SK-N-SH (cell line): ENCODE results near the gene PRDM8. TPM values are rescaled to one million over a fixed set of nuclear protein-coding genes. Genes with fewer than 3 reads are reported as not detected.

Experiments used
- CTCF ChIA-PET: fragments of 300-600, 350-600 bp; formaldehyde crosslinking; extraction: SDS; loops from one replicate; lab custom pipeline; 2021; lab: Yijun Ruan, JAX
- POLR2A ChIA-PET: fragments of 350-600 bp; sonication (Branson Sonifier 250); formaldehyde crosslinking; extraction: SDS; loops from one replicate; lab custom pipeline; 2020; ENCODE audit warnings: antibody characterized with exemption, inconsistent platforms; lab: Yijun Ruan, JAX
- DNase-seq: peaks from one replicate; pipeline ENCODE4 v3.0.0; 2012
- H2AFZ ChIP-seq: fragments of 200-600 bp; sonication (generic); 2 replicates; pipeline ENCODE4 v1.8.1; 2016; ENCODE audit warnings: antibody characterized with exemption, mild to moderate bottlenecking, low read depth
- H3F3A ChIP-seq: fragments of 200-600 bp; sonication (generic); replicated peaks from 2 replicates; pipeline ENCODE3; 2016; ENCODE audit warnings: antibody characterized with exemption, mild to moderate bottlenecking; ENCODE audit not compliant: insufficient read depth
- H3K27ac ChIP-seq, 2 experiments: fragments of 200-500 bp in 1 of 2; fragments of 200-600 bp in 1 of 2; sonication (Bioruptor generic) in 1 of 2; sonication (generic), shearing (Covaris generic) in 1 of 2; 2 replicates each; pipeline versions ENCODE4 v1.5.1 to v1.6.1; 2014 to 2016; ENCODE audit warnings: low read depth in 2 of 2, inconsistent platforms in 1 of 2, low read length in 1 of 2, mild to moderate bottlenecking in 1 of 2, mixed read lengths in 1 of 2
- H3K27me3 ChIP-seq: fragments of 200-600 bp; sonication (generic), shearing (Covaris generic); 2 replicates; pipeline ENCODE4 v1.6.1; 2016; ENCODE audit warnings: mixed run types; ENCODE audit not compliant: insufficient read depth
- H3K36me3 ChIP-seq, 2 experiments: fragments of 200-500 bp in 1 of 2; fragments of 200-600 bp in 1 of 2; sonication (Bioruptor generic) in 1 of 2; sonication (generic) in 1 of 2; replicated peaks in 1 of 2; 2 replicates each; pipeline versions ENCODE3 to v1.5.1; 2014 to 2016; ENCODE audit warnings: low read length in 1 of 2, mild to moderate bottlenecking in 1 of 2; ENCODE audit not compliant: insufficient read depth in 2 of 2, control insufficient read depth in 1 of 2
- H3K4me1 ChIP-seq, 2 experiments: fragments of 200-500 bp in 1 of 2; fragments of 200-600 bp in 1 of 2; sonication (Bioruptor generic) in 1 of 2; sonication (generic), shearing (Covaris generic) in 1 of 2; 2 replicates each; pipeline versions ENCODE4 v1.5.1 to v1.6.1; 2014 to 2016; ENCODE audit warnings: low read depth in 1 of 2, low read length in 1 of 2, mixed run types in 1 of 2; ENCODE audit not compliant: insufficient read depth in 2 of 2, control insufficient read depth in 1 of 2
- H3K4me2 ChIP-seq: fragments of 200-600 bp; sonication (generic), shearing (Covaris generic); 2 replicates; pipeline ENCODE4 v1.6.1; 2017; ENCODE audit warnings: mixed run types
- H3K4me3 ChIP-seq, 2 experiments: fragments of 200-500 bp in 1 of 2; fragments of 200-600 bp in 1 of 2; sonication (Bioruptor generic) in 1 of 2; sonication (generic), shearing (Covaris generic) in 1 of 2; 2 replicates each; pipeline versions ENCODE4 v1.5.1 to v1.8.1; 2014 to 2016; ENCODE audit warnings: low read depth in 2 of 2, inconsistent platforms in 1 of 2, low read length in 1 of 2, mild to moderate bottlenecking in 1 of 2, mixed read lengths in 1 of 2, moderate library complexity in 1 of 2
- H3K79me2 ChIP-seq: fragments of 200-600 bp; sonication (generic); 2 replicates; pipeline ENCODE4 v1.8.1; 2017; ENCODE audit warnings: mild to moderate bottlenecking; ENCODE audit not compliant: insufficient read depth
- H3K9ac ChIP-seq: fragments of 200-600 bp; sonication (generic); 2 replicates; pipeline ENCODE4 v1.6.1; 2017; ENCODE audit warnings: mixed run types
- H3K9me2 ChIP-seq: fragments of 200-600 bp; sonication (generic); 2 replicates; pipeline ENCODE4 v1.6.1; 2017; ENCODE audit warnings: mixed run types
- H3K9me3 ChIP-seq: fragments of 200-600 bp; sonication (generic); 2 replicates; pipeline ENCODE4 v1.6.1; 2017; ENCODE audit warnings: mixed run types, mild to moderate bottlenecking, moderate library complexity
- H4K20me1 ChIP-seq: fragments of 200-600 bp; sonication (generic); 2 replicates; pipeline ENCODE4 v1.6.1; 2017; ENCODE audit warnings: mild to moderate bottlenecking, mixed run types; ENCODE audit not compliant: insufficient read depth
- ELF1 ChIP-seq: IDR thresholded peaks from 2 replicates; pipeline ENCODE4 v1.4.0; 2012
- FOXM1 ChIP-seq: IDR thresholded peaks from 2 replicates; pipeline ENCODE4 v1.4.0; 2012; ENCODE audit warnings: low read depth, mild to moderate bottlenecking
- MEF2A ChIP-seq: IDR thresholded peaks from 2 replicates; pipeline ENCODE4 v1.4.0; 2012; ENCODE audit warnings: low read depth, borderline replicate concordance
- RAD21 ChIP-seq: IDR thresholded peaks from 2 replicates; pipeline ENCODE4 v1.6.1; 2012; ENCODE audit warnings: mild to moderate bottlenecking, low read length
- RXRA ChIP-seq: IDR thresholded peaks from 2 replicates; pipeline ENCODE4 v1.4.0; 2012; ENCODE audit warnings: low read depth, mild to moderate bottlenecking, borderline replicate concordance
- TAF1 ChIP-seq: IDR thresholded peaks from 2 replicates; pipeline ENCODE4 v1.6.1; 2012; ENCODE audit warnings: low read depth, mild to moderate bottlenecking, low read length, moderate library complexity, borderline replicate concordance
- USF2 ChIP-seq: fragments of 150-350 bp; IDR thresholded peaks from 2 replicates; pipeline ENCODE4 v1.6.1; 2017; ENCODE audit warnings: antibody characterized with exemption, low read length, low read depth, borderline replicate concordance
- ZBTB33 ChIP-seq: IDR thresholded peaks from 2 replicates; pipeline ENCODE4 v1.4.0; 2012; ENCODE audit warnings: low read depth, borderline replicate concordance
- WGBS: methylation state at CpG from one replicate; pipeline ENCODE4 v1.1.6; 2017; ENCODE audit warnings: low lambda C conversion rate; 5-methylcytosine and 5-hydroxymethylcytosine counted together
- polyA plus RNA-seq, 3 experiments: library from polyadenylated mRNA; depleted of rRNA; stranded (reverse); fragments of >200 nt; gene quantifications; 2 replicates each; pipeline ENCODE4 v1.2.3, GENCODE V29; 2012

Gene PRDM8
- polyA plus RNA-seq, 1 of the 3 experiments (the other 2 are of a cell fraction) = 3.5 TPM

GRCh38 chr4:80206111-80206510, 8.8 kb downstream of the PRDM8 start:
- Histone ChIP-seq H3K36me3 (peaks cover 0 to 3% of the 10 kb centered on the region in 2 experiments), H3K27ac (no peak overlapping the region), H3K4me3 (no peak overlapping the region), H3F3A (no peaks in the 10 kb centered on the region), H2AFZ (no peak overlapping the region), H3K4me1 (no peaks in the 10 kb centered on the region; a peak in 1 of 4 replicates), H4K20me1 (no peaks in the 10 kb centered on the region), H3K9me3 (no peaks in the 10 kb centered on the region), H3K9ac (no peak overlapping the region), H3K27me3 (no peaks in the 10 kb centered on the region), H3K9me2 (no peaks in the 10 kb centered on the region), H3K79me2 (no peaks in the 10 kb centered on the region), H3K4me2 (no peak overlapping the region)
- POLR2A ChIA-PET = no interaction called here
- WGBS = 95% methylated on average over 9 of the region's 9 CpGs
- no peak for DNase-seq
- CTCF ChIA-PET = interaction anchor here (1.0 kb wide), 1 partner anchor 15 kb away, joined by 4 read pairs; no protein-coding TSS in a partner anchor
- TF ChIP-seq USF2 = no peak
- TF ChIP-seq MEF2A = no peak
- TF ChIP-seq FOXM1 = no peak
- no peak for TF ChIP-seq RAD21

GRCh38 chr4:80206521-80207171, 9.3 kb downstream of the PRDM8 start:
- TF ChIP-seq TAF1 (no peak), ZBTB33 (no peak), ELF1 (no peak), RXRA (no peak)
- no peaks in the 10 kb centered on the region for H3K9me2 ChIP-seq
- H4K20me1 ChIP-seq = no peaks in the 10 kb centered on the region
- no peak overlapping the region for H3K9ac ChIP-seq
- no peaks in the 10 kb centered on the region for H3K27me3 ChIP-seq
- POLR2A ChIA-PET = interaction anchor here (1.0 kb wide), 1 partner anchor 10 kb away, joined by 3 read pairs; no protein-coding TSS in a partner anchor
- H3K4me3 ChIP-seq = no peak overlapping the region
- H3K79me2 ChIP-seq = no peaks in the 10 kb centered on the region
- CTCF ChIA-PET = interaction anchor here (1.0 kb wide), 1 partner anchor 14 kb away, joined by 4 read pairs; no protein-coding TSS in a partner anchor
- no peaks in the 10 kb centered on the region for H3K36me3 ChIP-seq
- no peaks in the 10 kb centered on the region; a peak in 1 of 4 replicates for H3K4me1 ChIP-seq
- DNase-seq = no peak
- no peaks in the 10 kb centered on the region for H3F3A ChIP-seq
- H3K27ac ChIP-seq = no peak overlapping the region
- 94% methylated on average over 27 of the region's 29 CpGs for WGBS
- H3K9me3 ChIP-seq = no peaks in the 10 kb centered on the region
- no peak overlapping the region for H3K4me2 ChIP-seq
- no peak overlapping the region for H2AFZ ChIP-seq
